Neural crest cell (in vitro differentiated cells): Measurements from ENCODE around the gene EGFL7. TPM values are rescaled to one million over a fixed set of nuclear protein-coding genes. Genes with fewer than 3 reads are reported as not detected.

Experiments
- DNase-seq: peaks from one replicate; pipeline ENCODE4 v3.0.0; 2021; ENCODE audit warnings: low read depth, mixed read lengths, low spot score
- H3K27ac Mint-ChIP-seq: one replicate; pipeline ENCODE4 v1.8.0; 2021; ENCODE audit warnings: mild to moderate bottlenecking, mixed read lengths; ENCODE audit not compliant: unreplicated experiment
- H3K27me3 Mint-ChIP-seq: 2 replicates; pipeline ENCODE4 v1.8.0; 2021; ENCODE audit warnings: low read depth, mild to moderate bottlenecking, mixed read lengths
- H3K36me3 Mint-ChIP-seq: 2 replicates; pipeline ENCODE4 v1.8.0; 2021; ENCODE audit warnings: low read depth, mild to moderate bottlenecking, mixed read lengths
- H3K4me1 Mint-ChIP-seq: 2 replicates; pipeline ENCODE4 v1.8.0; 2021; ENCODE audit warnings: mixed read lengths
- H3K4me3 Mint-ChIP-seq: one replicate; pipeline ENCODE4 v1.8.0; 2021; ENCODE audit warnings: mild to moderate bottlenecking, mixed read lengths
- H3K9me3 Mint-ChIP-seq: 2 replicates; pipeline ENCODE4 v1.8.0; 2021; ENCODE audit warnings: mixed read lengths
- CTCF ChIP-seq: fragments of 200-600 bp; sonication (generic); conservative IDR thresholded peaks from 2 replicates; pipeline ENCODE4 v1.5.0; 2021; ENCODE audit warnings: antibody characterized with exemption, mild to moderate bottlenecking
- total RNA-seq: library from RNA; stranded (reverse); gene quantifications from 2 replicates; pipeline ENCODE4 v1.2.1, GENCODE V29; 2021

EGFL7 gene
- total RNA-seq, 1 donor from 2014 or later, result 14.1 TPM

DNA sequence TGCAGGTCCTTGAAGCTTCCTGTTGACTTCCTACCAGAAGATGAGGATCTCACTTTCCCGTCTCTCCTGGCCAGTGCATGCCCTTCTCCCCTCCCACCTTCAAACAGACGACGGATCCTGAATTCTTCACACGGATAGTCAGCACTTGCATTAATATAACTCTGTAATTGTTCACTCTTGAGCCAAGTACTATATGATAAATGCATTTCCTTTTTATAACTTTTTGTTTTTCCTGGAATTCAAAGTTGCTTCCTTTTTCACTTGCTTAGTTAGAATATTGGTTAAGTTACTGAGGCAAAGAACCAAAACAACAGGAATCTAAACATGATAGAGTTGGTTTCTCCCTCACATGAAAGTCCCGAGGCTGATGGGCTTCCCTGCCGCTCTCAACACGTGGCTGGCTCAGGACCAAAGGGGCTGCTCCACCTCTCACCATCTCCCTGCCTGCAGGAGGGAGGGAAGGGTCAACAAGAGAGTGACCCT lies 20.2 kb upstream of the EGFL7 start:
- no peak for DNase-seq
- Mint-ChIP-seq H3K27ac (no peak overlapping the region), H3K36me3 (no peaks in the 10 kb centered on the region), H3K4me1 (peaks cover 20% of the 10 kb centered on the region), H3K4me3 (no peak overlapping the region), H3K9me3 (no peaks in the 10 kb centered on the region), H3K27me3 (no peaks in the 10 kb centered on the region)
- TF ChIP-seq CTCF, result no peak

GRCh38 chr9:136643596-136644342 lies 18.9 kb upstream of the EGFL7 start:
- DNase-seq, result no peak
- Mint-ChIP-seq H3K27ac (peak overlapping the region; percentile 12), H3K4me1 (peaks cover 23% of the 10 kb centered on the region), H3K9me3 (no peaks in the 10 kb centered on the region), H3K27me3 (no peaks in the 10 kb centered on the region), H3K36me3 (no peaks in the 10 kb centered on the region), H3K4me3 (no peak overlapping the region)
- no peak for TF ChIP-seq CTCF

GRCh38 chr9:136644343-136644592 lies 18.4 kb upstream of the EGFL7 start:
- DNase-seq, result no peak
- peaks cover 25% of the 10 kb centered on the region for H3K4me1 Mint-ChIP-seq
- H3K27ac Mint-ChIP-seq, result no peak overlapping the region
- H3K27me3 Mint-ChIP-seq, result no peaks in the 10 kb centered on the region
- no peaks in the 10 kb centered on the region for H3K9me3 Mint-ChIP-seq
- no peak overlapping the region for H3K4me3 Mint-ChIP-seq
- H3K36me3 Mint-ChIP-seq, result no peaks in the 10 kb centered on the region
- TF ChIP-seq CTCF, result no peak

DNA sequence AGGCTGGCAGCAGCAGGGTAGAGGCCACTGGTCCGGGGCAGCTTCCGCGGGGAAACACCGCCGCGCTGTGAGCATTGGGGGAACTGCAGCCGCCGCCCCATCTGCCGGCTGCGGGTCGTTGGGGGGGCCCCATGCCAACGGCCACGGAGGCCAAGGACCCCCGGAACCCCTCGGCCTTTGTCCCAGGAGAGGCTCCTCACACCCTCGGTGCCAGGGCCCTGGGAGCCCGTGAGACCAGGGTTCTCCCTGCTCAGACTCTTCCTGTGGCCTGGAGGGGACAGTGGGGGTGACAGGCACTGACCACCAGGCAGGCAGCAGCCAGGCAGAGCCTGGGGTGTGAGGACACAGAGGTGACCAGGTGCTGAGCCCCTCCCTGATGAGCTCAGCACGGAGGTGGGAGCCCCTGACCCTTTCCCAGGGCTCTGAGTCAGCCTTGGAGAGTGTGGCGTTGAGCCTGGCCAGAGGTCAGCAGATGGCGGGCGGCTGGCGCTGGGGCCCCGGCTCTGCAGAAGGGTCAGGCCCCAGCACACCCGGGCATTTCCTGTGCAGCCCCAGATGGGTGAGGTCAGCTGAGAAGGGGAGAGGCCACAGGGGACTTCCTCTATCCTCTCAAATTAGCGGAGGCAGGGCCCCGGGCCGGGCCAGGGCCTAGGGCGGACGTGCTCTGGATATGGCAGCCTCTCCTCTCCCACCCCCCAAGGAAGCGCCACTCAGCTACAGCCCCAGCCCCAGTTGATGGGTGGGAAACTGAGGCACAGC lies 17.9 kb upstream of the EGFL7 start:
- TF ChIP-seq CTCF, result peak; percentile 81
- Mint-ChIP-seq H3K9me3 (no peaks in the 10 kb centered on the region), H3K4me3 (no peak overlapping the region), H3K27ac (no peak overlapping the region), H3K36me3 (no peaks in the 10 kb centered on the region), H3K4me1 (peaks cover 25% of the 10 kb centered on the region), H3K27me3 (no peaks in the 10 kb centered on the region)
- peak; percentile 73 for DNase-seq

DNA sequence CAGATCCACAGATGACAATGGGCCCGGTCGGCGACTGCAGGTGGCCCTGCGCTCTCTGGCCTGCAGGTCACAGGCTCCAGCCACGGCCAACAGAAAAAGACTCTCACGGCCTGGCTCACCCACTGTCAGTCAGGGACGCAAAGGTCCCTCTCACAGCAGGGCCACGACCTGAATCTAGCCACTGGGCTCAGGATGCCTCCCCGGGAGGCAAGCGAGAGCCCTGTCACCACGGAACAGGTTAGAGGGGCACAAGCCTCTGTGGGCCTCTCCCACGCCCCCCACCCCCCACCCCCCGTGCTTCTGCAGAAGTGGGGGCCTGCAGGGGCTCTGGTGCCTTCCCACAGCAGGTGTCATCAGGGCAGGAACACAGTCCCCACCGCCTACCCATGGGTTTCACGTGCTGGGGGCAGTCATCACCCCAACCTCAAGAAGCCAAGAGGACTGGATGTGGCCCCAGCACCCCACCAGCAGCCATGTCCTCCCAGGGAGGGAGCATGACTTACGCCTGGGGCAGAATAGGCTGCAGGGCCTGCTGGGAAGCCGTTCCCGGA lies 17.3 kb upstream of the EGFL7 start:
- H3K4me1 Mint-ChIP-seq, result peaks cover 25% of the 10 kb centered on the region
- H3K27ac Mint-ChIP-seq, result peak overlapping the region; percentile 43
- no peak overlapping the region for H3K4me3 Mint-ChIP-seq
- no peak for DNase-seq
- no peaks in the 10 kb centered on the region for H3K36me3 Mint-ChIP-seq
- H3K9me3 Mint-ChIP-seq, result no peaks in the 10 kb centered on the region
- H3K27me3 Mint-ChIP-seq, result no peaks in the 10 kb centered on the region
- TF ChIP-seq CTCF, result no peak
